RWPE1 (cell line): ENCODE results near the gene RBFOX2.

Experiments used
- CTCF ChIA-PET: fragments of 350-600 bp; sonication (Branson Sonifier 250); formaldehyde crosslinking; extraction: SDS; loops from one replicate; lab custom pipeline; 2021; lab: Yijun Ruan, JAX
- POLR2A ChIA-PET: fragments of 400-600 bp; formaldehyde crosslinking; extraction: SDS; loops from one replicate; lab custom pipeline; 2020; ENCODE audit warnings: antibody characterized with exemption; ENCODE audit not compliant: low non-redundant PET; lab: Yijun Ruan, JAX
- DNase-seq: peaks from one replicate; pipeline ENCODE4 v3.0.0; 2012; ENCODE audit warnings: low spot score
- H3K27ac ChIP-seq: fragments of 450-650 bp; 2 replicates; pipeline ENCODE4 v1.5.1; 2017
- TF ChIP-seq, protein P1 (sequence below): fragments of 450-650 bp; conservative IDR thresholded peaks from 2 replicates; pipeline ENCODE4 v1.5.1; 2017; ENCODE audit warnings: low read depth, mild to moderate bottlenecking

The RBFOX2 gene

DNA sequence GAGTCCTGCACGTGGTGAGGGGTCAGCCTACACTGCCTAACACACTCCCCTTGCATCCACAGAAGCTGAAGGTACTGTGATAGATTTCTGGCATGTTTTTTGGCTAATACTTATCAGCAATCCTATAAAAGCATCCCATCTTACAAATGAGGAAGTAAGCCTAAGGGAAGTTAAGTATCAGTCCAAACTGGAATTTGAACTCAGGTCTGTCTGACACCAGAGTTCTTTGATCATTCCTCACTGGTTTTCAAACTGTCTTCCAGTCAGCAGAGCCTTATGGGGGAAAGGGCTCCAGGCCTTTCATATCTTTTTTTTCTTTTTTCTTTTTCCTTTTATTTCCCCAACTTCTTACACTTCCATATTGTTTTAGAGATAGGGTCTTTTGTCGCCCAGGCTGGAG lies 105.6 kb downstream of the RBFOX2 start:
- POLR2A ChIA-PET: no interaction called here
- TF ChIP-seq, protein P1, sequence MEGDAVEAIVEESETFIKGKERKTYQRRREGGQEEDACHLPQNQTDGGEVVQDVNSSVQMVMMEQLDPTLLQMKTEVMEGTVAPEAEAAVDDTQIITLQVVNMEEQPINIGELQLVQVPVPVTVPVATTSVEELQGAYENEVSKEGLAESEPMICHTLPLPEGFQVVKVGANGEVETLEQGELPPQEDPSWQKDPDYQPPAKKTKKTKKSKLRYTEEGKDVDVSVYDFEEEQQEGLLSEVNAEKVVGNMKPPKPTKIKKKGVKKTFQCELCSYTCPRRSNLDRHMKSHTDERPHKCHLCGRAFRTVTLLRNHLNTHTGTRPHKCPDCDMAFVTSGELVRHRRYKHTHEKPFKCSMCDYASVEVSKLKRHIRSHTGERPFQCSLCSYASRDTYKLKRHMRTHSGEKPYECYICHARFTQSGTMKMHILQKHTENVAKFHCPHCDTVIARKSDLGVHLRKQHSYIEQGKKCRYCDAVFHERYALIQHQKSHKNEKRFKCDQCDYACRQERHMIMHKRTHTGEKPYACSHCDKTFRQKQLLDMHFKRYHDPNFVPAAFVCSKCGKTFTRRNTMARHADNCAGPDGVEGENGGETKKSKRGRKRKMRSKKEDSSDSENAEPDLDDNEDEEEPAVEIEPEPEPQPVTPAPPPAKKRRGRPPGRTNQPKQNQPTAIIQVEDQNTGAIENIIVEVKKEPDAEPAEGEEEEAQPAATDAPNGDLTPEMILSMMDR: no peak
- H3K27ac ChIP-seq: no peak overlapping the region
- CTCF ChIA-PET: no interaction called here
- DNase-seq: no peak

DNA sequence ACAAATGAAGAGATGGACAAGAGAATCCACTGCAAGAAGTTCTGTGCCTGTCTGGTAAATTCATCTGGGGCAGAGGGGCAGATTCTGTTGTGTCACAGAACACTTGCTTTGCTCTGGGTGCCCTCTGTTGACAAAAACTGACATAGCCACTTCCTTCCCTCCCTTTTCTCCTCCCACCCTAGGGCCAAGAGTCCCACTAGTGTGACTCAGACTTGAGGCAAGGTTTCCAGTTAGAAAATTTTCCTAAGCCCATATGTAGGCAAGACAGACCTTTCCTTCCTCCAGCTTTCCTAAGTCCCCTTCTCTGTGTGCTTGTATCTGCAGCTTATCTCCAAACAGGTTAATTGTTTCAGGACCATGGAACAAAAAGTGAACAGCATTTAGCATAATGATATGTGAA lies 106.8 kb downstream of the RBFOX2 start:
- CTCF ChIA-PET: interaction anchor here (0.5 to 0.8 kb wide), 5 partner anchors 57 to 215 kb away, joined by 3 to 4 read pairs (median 3); no protein-coding TSS in a partner anchor

DNA sequence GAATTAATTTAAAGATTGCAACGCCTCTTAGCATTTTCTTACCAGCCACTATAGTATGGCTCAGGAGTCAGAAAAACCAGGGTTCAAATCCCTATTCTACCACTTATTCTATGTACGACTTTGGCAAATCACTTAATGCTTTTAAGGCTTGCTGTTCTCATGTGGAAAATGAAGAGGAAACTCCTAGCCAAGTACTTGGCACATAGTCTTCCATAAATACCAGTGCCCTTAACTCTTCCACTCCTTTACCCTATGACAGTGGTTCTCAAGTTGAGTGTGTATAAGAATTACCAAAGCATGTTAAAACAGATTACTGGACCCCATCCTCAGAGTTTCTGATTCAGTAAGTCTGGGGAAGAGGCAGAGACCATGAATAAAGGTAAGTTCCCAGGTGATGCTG lies 107.6 kb downstream of the RBFOX2 start:
- no peak overlapping the region for H3K27ac ChIP-seq
- CTCF ChIA-PET: no interaction called here
- TF ChIP-seq, protein P1: no peak
- POLR2A ChIA-PET: no interaction called here
- no peak for DNase-seq

More for the DNA sequence above, 106.8 kb downstream of the RBFOX2 start:
- TF ChIP-seq, protein P1: peak; percentile 74
- H3K27ac ChIP-seq: peak overlapping the region; percentile 77
- POLR2A ChIA-PET: no interaction called here
- DNase-seq: peak; percentile 51

DNA sequence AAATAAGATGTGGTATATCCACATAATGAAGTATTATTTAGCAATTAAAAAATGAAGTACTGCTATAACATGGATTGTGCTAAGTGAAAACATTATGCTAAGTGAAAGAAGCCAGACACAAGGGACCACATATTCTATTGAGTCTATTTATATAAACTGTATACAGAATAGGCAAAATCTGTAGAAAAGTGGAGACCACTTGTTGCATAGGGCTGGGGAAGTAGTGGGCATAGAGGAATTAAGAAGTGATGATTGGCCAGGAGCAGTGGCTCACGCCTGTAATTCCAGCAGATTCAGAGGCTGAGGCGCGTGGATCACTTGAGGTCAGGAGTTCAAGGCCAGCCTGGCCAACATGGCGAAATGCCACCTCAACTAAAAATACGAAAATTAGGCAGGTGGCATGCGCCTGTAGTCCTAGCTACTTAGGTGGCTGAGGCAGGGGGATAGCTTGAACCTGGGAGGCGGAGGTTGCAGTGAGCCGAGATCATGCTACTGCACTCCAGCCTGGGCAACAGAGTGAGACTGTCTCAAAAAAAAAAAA lies 109.6 kb downstream of the RBFOX2 start:
- DNase-seq: no peak
- TF ChIP-seq, protein P1: no peak
- H3K27ac ChIP-seq: no peak overlapping the region
- ChIA-PET POLR2A (no interaction called here), CTCF (no interaction called here)

DNA sequence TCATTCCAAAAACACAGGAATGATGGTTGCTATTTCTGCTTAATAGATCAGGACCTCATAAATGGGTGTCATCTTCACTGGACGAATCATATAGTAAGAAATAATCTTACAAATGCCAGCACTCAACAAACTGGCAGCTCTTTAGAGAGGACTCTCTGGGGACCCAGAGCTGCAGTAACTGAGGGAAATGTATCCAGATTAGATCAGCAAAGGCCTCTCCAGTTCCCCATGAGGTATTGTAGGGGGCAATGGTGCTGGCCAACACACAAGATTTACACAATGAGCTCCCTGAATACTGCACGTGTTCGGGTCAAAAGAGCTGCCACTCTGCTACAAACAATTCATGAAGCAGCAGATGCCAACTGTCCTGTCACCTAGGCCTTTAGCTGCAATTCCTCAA lies 110.2 kb downstream of the RBFOX2 start:
- CTCF ChIA-PET: no interaction called here
- DNase-seq: no peak
- TF ChIP-seq, protein P1: no peak
- H3K27ac ChIP-seq: no peak overlapping the region; the same call in 1 of the 2 replicates
- POLR2A ChIA-PET: no interaction called here

DNA sequence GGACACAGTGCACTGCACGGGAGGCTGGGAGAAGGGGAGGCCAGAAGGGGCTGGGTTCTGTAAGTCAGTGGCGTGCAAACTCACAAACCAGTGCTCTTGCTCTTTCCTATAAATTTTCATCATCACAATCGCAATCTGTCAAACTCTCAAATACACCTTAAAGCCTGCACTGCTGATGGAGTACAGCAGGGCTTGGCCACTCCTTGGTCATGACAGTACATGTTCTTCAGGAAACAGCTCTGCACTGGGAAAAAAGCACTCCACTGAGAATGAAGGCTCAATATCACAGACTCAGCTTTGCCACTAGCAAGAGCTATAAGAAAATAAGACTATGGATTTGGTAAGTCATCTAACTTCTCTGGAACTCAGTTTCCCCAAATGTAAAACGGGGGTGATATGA lies 111.0 kb downstream of the RBFOX2 start:
- peak overlapping the region; percentile 67 for H3K27ac ChIP-seq
- CTCF ChIA-PET: interaction anchor here (0.7 kb wide), 1 partner anchor 12 kb away, joined by 3 read pairs; no protein-coding TSS in a partner anchor
- no peak for DNase-seq
- POLR2A ChIA-PET: no interaction called here
- TF ChIP-seq, protein P1: no peak
